ENCODE measurements around the gene APOC3.
"Not testable (repeated sequence)": the region's sequence is repeated elsewhere in the genome, so short reads cannot be mapped to it uniquely, and the experiment has no call there.

The APOC3 gene

DNA sequence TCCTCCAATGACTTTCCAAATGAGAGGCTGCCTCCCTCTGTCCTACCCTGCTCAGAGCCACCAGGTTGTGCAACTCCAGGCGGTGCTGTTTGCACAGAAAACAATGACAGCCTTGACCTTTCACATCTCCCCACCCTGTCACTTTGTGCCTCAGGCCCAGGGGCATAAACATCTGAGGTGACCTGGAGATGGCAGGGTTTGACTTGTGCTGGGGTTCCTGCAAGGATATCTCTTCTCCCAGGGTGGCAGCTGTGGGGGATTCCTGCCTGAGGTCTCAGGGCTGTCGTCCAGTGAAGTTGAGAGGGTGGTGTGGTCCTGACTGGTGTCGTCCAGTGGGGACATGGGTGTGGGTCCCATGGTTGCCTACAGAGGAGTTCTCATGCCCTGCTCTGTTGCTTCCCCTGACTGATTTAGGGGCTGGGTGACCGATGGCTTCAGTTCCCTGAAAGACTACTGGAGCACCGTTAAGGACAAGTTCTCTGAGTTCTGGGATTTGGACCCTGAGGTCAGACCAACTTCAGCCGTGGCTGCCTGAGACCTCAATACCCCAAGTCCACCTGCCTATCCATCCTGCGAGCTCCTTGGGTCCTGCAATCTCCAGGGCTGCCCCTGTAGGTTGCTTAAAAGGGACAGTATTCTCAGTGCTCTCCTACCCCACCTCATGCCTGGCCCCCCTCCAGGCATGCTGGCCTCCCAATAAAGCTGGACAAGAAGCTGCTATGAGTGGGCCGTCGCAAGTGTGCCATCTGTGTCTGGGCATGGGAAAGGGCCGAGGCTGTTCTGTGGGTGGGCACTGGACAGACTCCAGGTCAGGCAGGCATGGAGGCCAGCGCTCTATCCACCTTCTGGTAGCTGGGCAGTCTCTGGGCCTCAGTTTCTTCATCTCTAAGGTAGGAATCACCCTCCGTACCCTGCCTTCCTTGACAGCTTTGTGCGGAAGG lies 2.9 kb downstream of the APOC3 start:
- DNase-seq, result no peak

GRCh38 chr11:116833491-116833815 lies 3.7 kb downstream of the APOC3 start:
- no peak for DNase-seq

- no peak for DNase-seq
These were observed 4.3 kb downstream of the APOC3 start for GRCh38 chr11:116833816-116834534.

DNA sequence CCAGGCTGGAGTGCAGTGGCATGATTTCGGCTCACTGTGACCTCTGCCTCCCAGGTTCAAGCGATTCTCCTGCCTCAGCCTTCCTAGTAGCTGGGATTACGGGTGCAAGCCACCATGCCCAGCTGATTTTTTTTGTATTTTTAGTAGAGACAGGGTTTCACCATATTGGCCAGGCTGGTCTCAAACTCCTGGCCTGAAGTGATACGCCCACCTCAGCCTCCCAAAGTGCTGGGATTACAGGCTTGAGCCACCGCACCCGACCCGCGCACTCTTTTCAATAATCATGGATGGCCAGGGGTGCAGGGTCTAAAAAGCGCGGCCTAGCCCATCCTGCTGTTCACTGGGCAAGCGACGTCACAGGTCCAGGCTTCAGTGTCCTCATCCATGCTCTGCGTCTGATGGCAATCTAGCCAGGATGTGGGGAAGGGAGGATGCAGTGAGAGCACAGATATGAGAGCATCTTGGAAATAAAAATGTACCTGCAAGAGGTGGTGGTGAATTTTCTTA lies 4.9 kb downstream of the APOC3 start:
- not testable (repeated sequence) for DNase-seq

DNA sequence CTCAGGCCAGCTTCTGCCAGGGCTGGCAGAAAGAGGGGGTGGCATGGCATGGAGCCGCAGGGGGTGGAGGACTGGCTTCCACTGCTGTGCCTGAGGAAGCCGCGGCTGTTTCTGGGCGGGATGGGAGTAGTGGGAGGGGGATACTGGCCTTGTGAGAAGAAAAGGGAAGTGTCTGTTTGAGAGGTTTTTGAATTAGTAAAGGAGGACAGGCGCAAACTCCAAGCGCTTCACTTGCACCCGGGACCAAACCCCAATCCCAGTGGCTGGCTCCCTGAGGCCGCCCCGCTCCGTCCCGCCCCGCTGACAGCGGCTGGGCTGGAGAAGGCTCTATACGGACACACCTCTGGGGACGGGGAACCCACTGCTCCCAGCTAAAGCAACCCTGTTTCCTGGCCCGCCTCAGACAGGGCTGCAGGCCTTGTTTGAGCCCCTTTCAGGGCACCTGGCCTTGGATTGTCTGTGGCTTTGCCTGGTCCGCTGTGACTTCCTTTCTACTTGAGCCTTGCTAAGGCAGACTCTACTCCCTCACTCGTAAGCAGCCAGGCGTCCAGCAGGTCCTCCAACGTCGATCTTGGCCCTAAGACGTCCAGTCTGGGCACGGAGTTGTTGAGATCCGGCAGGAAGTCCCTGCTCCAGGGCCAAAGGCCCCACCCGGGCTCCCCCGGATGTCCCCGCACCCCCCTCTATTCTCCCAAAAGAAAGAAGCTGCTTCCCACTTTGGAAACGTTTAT lies 5.5 kb downstream of the APOC3 start:
- DNase-seq, result no peak

GRCh38 chr11:116835791-116836631 lies 6.3 kb downstream of the APOC3 start:
- peak; percentile 85 for DNase-seq

DNA sequence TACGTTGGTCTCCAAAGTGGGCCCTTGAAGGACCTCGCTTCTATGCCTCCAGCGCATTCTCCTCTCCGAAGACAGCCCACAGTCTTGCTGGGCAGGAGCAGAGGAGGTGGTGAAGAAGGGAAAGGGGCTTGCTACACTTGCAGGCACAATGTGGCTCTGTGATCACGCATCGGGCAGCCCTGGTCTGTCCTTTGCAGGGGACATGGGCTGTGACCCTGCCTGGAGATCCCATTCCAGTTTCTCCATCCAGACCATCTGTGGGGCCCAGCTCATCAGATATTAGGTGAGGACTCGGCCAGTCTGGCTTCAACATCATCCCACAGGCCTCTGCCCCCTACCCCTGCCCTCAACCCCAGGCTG lies 6.9 kb downstream of the APOC3 start:
- DNase-seq, result no peak

GRCh38 chr11:116837231-116838091 lies 7.8 kb downstream of the APOC3 start, which contains the start of gene APOA1:
Gene APOA1, minus strand, starts transcription at chr11:116837622. Its CDS starts 235 bp downstream, at chr11:116837387.
- DNase-seq, result no peak

- DNase-seq, result no peak
These were observed 8.8 kb downstream of the APOC3 start for GRCh38 chr11:116838321-116839084.

- DNase-seq, result no peak
These were observed 10.6 kb downstream of the APOC3 start for GRCh38 chr11:116840224-116840745.

DNA sequence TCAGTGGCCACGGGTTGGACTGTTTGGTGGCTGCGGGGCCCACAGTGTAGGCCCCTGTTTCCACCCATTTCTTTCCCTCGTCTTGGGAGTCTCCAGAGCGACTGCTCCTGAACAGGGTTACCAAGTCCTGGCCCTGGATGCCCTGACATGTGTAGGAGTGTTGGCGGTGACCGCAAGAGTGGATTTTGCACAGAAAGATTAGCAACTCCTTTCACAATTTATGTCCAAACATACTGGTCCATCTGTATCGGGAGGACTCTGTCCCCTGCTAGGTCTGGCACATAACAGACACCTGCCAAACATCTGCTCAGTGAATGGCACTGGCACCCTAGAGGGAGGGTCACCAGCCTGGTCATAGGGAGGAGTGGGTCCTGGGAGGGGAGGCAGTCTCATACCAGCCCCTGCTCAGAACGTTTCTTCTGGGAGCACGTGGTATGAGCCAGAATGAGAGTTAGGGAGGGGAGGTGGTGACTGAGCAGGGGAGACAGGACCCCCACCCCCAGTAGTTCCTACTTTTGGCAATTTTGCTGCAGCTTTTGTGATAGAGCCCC lies 11.1 kb downstream of the APOC3 start:
- no peak for DNase-seq

DNA sequence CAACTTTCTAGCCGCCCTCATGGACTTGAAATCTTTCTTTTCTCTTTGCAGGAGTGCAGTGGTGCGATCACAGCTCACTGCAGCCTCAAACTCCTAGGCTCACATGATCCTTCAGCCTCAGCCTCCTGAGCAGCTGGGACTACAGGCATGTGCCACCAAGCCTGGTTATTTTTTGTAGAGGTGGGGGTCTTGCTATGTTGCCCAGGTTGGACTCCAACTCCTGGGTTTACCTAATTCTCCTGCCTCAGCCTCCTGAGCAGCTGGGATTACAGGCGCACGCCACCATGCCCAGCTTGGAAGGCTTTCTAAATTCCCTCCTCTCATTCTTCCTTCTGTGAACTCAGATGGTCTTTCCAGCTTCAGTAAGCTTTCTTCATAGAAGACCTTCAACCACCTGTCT lies 12.4 kb downstream of the APOC3 start:
- no peak for DNase-seq

GRCh38 chr11:116842909-116843308 lies 13.2 kb downstream of the APOC3 start:
- DNase-seq, result no peak

- no peak for DNase-seq
These were observed 14.0 kb downstream of the APOC3 start for GRCh38 chr11:116843661-116844060.

DNA sequence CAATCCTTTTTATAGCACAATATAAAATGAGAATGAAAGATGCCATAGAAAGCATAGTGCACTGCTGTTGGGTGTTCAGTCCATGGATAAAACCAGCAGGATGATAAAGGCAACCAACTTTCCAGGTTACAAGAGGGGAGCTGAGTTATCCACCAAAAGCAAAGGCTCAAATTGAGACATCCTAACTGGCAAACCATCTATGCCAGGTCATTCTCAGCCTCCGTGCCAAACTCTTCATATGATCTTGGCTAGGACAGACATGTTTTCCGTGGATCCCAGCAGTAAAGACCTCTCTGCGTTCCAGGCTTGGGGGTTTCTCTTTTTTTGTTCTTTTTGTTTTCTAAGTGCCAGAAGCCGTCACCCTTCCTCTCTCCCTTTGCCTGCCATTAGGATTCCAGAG lies 15.0 kb downstream of the APOC3 start:
- DNase-seq, result no peak

GRCh38 chr11:116847612-116848011 lies 17.9 kb downstream of the APOC3 start:
- DNase-seq, result no peak

DNA sequence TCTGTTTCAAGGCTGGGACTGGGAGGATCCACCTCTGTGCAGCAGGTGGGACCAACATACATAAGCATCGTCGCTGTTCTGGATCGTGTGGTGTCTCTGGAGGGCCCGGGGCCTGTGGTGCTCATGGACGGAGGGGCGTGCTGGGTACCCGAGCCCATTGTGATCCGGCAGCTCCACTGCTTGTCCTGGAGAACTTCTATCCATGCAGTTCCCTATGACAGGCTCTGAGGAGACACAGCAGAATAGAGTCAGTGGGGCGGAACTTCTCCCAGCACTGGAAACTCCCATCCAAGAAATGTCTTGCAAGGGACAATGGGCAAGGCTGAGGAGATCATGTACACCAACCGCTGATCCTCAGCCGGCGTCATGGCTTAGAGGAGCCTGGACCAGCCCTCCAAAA lies 19.4 kb downstream of the APOC3 start:
- DNase-seq, result no peak

DNA sequence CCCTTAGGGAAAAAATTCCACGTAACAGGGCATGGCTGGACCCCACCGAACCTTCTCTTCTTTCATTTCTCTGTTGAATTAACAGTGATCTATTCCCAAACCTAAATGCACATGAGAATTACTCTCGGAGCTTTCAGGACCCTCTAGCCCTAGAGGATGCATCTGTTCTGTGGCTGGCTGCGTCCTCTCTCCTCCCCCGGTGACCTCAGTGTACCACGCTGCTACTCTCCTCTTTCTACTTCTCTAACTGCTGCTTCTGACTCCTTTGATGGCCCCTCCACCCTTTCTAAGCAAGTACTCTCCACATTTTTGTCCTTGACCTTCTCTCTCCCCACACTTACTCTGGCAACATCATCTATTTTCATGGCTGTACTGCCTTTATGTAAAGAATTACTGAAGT lies 19.8 kb downstream of the APOC3 start:
- no peak for DNase-seq

DNA sequence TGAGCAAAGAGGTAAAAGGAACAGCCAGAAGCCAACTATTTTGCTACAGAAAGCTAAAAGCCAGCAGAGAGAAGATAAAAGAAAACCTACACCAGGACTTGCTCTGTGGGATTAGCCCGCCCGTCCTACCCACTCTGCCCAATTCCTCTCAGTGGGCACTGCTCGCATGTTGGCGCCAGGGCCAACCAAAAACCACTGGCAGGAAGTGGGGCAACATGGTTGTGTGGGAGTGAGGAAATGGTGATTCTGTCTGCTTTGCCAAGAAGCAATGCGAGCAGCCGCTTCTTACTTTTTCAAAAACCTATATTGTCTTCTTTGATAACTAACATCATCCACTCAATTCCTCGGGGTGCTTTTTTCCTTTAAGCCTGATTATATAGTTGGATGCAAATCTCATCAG lies 21.9 kb downstream of the APOC3 start:
- peak; percentile 69 for DNase-seq

All from CD4-positive, alpha-beta T cell treated with Interleukin-21 for 1 hour (primary cell).